Omental fat pad (tissue), 4 donors: ENCODE data around the gene ACTBL2. TPM values are rescaled to one million over a fixed set of nuclear protein-coding genes. Genes with fewer than 3 reads are reported as not detected.

ENCODE experiments used
- ATAC-seq: fragments of 150-250 bp; one replicate; pipeline ENCODE4 v1.9.1; 2016; ENCODE audit warnings: mild to moderate bottlenecking, moderate library complexity; ENCODE audit not compliant: low FRiP score
- DNase-seq: peaks from one replicate; pipeline ENCODE4 v3.0.0-alpha.2; 2019; ENCODE audit warnings: low spot score
- total RNA-seq, 4 donors: library from RNA; depleted of rRNA; stranded (reverse); fragments of >200 nt; gene quantifications; one replicate each; pipeline ENCODE4 v1.1.0, GENCODE V29; 2016
- TF ChIP-seq, protein P1 (sequence below), 3 donors: fragments of 450-650 bp; IDR thresholded peaks; one replicate each; pipeline ENCODE4 v1.5.1; 2016 to 2017; ENCODE audit warnings: antibody characterized with exemption in 3 of 3, mild to moderate bottlenecking in 3 of 3, moderate library complexity in 2 of 3

ACTBL2 gene
- total RNA-seq, 4 donors from 2014 or later: 0.12 to 0.19 TPM; not detected in 2

DNA sequence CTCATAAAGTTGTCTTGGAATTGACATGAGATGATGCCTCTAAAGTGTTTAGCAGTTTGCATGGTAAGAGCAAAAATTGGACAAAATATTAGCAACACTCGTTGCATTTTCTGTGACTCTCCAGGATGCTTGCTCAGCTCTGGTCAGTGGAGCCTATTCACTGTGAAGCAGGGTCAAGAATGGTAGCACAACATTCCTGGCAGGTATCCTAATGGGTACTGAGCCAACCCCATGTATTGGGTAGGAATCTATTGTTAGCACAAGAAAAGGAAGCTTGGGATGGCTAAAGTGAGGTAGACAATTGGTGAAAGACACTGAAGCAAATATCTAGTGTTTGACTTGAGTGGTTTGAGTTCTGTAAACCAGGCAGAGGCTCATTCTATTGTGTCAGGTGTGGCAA is 10.4 kb upstream of the ACTBL2 start:
- TF ChIP-seq, protein P1, sequence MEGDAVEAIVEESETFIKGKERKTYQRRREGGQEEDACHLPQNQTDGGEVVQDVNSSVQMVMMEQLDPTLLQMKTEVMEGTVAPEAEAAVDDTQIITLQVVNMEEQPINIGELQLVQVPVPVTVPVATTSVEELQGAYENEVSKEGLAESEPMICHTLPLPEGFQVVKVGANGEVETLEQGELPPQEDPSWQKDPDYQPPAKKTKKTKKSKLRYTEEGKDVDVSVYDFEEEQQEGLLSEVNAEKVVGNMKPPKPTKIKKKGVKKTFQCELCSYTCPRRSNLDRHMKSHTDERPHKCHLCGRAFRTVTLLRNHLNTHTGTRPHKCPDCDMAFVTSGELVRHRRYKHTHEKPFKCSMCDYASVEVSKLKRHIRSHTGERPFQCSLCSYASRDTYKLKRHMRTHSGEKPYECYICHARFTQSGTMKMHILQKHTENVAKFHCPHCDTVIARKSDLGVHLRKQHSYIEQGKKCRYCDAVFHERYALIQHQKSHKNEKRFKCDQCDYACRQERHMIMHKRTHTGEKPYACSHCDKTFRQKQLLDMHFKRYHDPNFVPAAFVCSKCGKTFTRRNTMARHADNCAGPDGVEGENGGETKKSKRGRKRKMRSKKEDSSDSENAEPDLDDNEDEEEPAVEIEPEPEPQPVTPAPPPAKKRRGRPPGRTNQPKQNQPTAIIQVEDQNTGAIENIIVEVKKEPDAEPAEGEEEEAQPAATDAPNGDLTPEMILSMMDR (IDR thresholded peaks at IDR 0.05): no peak
- no peak for DNase-seq
- ATAC-seq: no peak

DNA sequence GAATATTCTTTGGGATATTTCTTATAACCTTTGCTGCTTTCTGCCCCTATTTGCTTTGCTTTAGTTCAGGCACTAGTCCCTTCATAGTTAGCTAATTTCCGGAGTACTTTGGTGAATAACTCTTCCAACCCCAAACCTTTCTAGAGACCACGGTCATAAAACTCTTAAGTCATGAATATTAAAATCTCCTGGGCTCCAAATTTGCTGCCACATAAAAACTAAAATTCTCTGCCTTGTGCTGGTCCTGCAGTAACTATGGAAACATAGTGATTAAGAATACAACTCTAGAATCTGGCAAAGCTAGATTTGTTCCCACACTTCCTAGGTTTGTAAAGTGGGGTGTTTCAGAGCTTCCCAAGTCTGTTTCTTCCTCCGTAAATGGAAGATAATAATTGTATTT is 10.0 kb upstream of the ACTBL2 start:
- TF ChIP-seq, protein P1 (IDR thresholded peaks at IDR 0.05): no peak
- DNase-seq (no peak), ATAC-seq (no peak)

DNA sequence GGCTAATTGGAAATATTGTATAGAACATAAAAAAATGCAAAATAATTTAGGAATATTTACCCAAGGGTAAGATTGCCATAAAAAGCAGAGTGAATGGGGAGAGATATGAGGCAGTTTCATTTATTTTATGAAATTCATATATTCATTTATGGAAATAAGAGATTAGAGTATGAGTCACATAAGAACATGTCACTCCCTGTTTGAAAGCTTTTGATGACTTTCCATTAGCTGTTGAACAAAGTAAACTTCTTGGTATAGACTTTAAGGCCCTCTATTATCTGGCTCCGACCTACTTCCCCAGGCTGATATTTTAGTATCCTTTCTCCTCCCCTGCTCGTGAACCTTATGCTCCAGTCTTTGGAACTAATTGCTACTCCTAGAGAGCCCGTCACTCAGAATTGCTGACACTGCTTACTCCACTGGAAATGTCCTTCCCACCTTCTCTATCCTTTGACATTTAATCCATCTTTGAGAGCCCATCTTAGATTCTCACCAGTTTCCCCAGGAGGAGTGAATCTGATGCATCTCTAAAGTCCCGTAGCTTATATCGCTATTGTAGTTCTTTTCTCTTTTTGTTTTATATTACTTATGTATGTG is 8.9 kb upstream of the ACTBL2 start:
- DNase-seq: no peak
- TF ChIP-seq, protein P1 (IDR thresholded peaks at IDR 0.05): no peak
- no peak for ATAC-seq

DNA sequence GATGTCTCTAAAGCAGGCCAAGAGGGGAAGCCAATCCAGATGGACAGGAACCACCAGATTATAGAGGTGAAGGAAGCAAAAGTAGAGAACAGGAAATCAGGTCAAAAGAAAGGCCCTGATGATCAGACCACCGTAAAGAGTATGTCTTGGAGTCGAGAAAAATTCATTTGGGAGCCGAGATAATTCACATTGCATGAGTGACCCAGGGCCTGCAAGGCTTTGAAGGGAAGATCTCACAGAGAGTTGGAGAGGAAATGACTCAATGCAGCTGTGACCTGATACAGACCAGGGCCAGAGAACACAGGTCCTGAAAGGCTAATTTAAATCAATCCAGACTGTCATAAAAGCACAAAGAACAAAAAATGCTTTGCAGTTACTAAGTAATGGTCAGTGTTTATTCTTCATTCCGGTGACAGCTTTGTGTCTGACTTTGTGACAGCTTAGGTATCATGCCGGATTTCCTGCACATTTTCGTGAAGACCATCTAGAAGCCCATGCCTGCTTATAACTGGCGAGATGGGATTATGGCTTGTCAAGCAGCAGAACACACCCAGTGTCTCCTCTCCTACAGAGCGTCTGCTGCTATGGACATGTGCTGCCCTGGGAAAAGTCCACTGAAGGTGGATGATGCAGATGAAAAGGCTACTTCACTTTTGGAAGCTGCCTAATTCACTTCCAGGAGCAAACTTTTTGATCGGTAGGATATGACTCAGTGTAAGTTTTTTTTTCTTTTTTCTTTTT is 5.8 kb upstream of the ACTBL2 start:
- TF ChIP-seq, protein P1 (IDR thresholded peaks at IDR 0.05): no peak
- DNase-seq (no peak), ATAC-seq (no peak)

- TF ChIP-seq, protein P1 (IDR thresholded peaks at IDR 0.05): no peak
- ATAC-seq (no peak), DNase-seq (no peak)
Observed at GRCh38 chr5:57486027-57486602, 3.5 kb upstream of the ACTBL2 start.

DNA sequence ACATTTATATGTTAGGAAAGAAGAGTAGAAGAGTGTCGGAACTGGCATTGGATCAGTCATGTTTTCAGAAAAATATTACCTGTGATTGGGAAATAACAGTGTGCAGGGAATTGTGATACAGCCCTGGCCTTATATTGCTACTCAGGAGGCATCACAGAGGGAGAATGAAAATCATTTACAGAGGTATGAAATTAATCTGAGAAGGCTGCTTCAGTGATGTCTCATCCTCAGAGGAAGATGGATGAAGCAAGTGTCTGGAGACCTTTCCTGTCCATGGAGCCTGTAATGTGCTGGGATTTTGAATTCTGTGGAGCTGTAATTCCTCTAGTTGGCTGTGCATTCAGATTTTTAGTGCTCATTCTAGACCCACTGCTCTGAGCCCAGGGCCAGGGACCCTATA is 3.8 kb downstream of the ACTBL2 start:
- no peak for DNase-seq
- TF ChIP-seq, protein P1 (IDR thresholded peaks at IDR 0.05): no peak
- ATAC-seq: no peak
